Stimulated activated CD4-positive, alpha-beta T cell treated with anti-CD3 and anti-CD28 coated beads, Interleukin-1b, Interleukin-23, amount 100 ng/mL, for 48 hours (primary cell): ENCODE results near the gene CDK5R1.
"Not testable (repeated sequence)": the region's sequence is repeated elsewhere in the genome, so short reads cannot be mapped to it uniquely, and the experiment has no call there.

Source experiments
- DNase-seq: peaks from one replicate; pipeline ENCODE4 v3.0.0-alpha.2; 2020

Gene CDK5R1

DNA sequence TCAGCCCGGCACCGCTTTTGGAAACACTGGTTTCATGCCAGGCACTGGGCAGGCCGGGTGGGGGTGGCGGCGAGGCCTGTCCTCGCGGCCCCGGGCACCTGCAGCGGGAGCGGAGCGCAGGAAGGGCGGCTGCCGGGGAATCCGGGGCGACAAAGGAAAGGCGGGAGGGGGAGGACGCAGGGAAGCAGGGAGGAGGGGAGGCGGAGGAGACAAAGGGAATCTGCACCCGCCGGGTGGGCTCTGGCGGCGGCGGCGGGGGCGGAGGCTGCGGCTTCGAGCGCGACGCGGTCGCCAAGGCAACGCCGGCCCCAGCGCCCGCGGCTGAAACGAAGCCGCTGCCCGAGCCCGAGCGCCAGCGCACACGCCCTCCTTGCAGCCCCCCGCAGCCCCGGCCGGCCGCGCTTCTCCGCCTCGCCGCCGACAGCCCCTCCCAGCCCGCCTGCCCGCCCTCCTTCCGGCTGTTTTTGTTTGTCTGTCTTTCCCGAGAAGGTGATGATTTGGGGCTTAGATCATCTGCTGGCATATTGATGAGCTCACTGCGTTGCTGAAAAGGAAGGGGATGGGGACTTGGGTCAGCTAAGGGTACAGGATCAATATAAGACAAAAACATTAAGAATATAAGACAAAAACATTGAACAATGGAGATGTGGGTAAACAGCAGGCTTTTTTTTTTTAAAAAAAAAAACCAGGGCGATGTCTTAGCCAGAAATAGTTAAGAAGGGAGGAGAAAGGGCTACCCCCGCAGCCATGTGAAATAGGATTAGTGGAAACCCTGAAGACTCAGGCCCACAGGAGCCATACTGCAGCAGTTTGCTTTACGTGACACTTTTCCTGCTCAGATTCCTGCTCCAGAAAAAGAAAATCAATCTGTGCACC, 32.7 kb downstream of the CDK5R1 start:
- DNase-seq = peak; percentile 64

DNA sequence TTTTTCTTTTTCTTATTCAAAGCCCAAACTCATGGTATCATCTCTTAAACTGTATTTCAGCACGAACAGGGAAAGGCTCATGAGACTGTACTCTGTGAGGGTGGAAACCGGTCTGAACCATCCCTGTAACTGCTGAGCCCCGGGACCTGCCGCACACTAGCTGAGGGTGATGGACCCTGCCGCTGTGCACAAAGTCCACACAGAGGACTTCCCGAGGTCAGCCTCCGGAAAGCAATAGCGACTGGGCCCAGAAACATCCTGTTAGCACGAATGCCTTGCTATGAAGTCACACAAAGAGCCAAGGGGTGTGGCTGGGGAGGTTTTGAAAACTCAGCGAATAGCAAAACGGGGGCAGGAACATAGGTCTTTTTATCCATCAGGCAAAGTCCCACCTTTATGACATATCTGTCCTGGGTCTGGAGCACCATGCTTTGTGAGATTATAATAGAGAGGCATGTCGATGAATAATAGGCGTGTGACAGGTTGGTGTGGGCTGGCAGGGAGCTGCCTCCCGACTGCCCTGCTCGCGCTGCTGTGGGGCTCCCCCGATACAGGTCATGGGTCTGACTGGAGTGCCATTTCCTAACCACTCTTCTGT, 33.4 kb downstream of the CDK5R1 start:
- DNase-seq = peak; percentile 77

DNA sequence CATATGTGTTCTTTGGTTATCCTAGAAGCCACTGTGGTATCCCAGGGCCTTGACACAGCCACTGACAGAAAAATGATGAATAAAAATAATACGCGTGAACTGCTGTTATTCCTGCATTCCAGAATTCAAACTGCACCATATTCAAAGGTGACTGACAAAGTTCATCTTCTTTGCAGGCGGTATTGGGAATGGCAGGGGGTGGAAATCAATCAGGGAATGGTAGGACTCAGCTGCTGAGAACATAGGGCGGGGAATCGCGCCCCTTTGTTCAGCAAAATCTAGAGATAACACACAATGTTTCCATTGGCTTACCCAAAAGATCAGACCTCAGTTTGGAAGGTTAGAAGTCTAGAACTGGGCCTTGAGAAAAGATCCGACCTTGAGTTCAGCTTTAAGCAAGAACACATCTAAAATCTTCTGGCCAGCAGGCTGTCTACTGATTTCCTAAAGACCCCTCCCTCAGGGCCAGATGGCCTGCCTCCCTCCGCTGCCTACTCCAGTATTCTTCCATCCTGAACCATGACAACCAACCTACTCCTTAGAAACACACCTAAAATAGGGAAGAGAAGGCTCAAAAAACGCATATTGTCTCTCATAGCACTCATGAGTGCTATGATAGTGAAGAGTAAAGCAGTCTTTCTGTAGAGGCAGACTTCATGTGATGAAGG, 34.1 kb downstream of the CDK5R1 start:
- DNase-seq = no peak

DNA sequence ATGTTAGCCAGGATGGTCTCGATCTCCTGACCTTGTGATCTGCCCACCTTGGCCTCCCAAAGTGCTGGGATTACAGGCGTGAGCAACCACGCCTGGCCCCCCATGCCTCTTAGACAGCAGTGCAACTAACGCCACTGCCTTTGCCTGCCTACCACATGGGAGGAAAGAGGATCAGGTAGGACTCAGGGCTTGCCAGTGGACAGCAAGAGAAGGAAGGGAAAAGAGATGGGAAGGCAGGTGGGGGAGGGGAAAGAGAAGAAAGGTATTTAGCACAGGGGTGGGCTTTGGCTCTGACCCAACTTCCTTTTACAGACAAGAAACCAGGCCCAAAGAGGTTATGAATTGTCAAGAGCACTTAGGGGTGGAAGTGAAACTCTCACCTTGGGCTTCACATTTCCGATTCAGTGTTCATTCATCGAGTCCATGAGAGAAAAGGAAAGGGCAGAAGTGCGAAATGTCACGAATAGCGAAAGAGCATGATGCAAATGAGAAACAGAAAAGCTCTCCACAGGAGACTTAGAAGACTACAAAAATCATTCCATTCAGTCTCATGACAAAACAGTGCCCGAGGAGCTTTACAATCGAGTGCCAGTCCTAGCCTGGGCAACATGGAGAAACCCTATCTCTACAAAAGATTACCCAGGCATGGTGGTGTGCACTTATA, 36.4 kb downstream of the CDK5R1 start:
- DNase-seq = peak; percentile 62

DNA sequence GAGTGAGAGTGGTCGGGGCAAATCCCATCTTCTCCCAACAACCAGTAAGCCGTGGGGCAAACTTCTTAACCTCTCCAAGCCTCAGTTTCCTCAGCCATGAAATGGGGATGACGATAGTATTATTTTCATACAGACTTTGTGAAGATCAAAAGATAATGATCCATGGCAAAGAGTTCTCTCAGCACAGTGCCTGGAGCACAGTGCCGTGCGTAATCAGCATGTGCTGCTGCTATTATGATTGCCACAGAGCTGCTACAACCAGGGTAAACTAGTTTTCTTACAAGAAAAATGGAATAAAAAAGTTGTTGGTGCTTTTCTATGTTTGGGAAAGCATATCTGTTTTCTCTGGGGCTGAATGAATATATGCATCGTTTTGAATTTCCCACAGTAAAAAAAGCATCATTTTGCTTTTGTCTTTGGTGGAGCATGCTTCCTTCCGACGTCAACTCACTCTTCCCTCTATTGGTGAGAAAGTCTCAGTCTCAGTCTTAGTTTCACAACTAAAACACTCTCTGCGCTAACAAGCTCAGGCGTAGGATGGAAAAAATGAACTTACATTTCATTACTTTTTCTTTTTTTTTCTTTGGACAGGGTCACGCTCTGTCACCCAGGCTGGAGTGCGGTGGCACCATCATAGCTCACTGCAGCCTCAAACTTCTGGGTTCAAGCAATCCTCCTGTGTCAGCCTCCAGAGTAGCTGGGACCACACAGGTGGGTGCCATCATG, 37.2 kb downstream of the CDK5R1 start:
- DNase-seq = peak; percentile 52

DNA sequence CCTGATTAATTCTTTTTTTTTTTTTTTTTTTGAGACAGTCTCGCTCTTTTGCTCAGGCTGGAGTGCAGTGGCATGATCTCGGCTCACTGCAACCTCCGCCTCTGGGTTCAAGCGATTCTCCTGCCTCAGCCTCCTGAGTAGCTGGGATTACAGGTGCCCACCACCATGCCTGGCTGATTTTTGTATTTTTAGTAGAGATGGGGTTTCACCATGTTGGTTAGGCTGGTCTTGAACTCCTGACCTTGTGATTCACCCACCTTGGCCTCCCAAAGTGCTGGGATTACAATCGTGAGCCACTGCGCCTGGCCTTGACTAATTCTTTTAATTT, 37.7 kb downstream of the CDK5R1 start:
- DNase-seq = not testable (repeated sequence)

DNA sequence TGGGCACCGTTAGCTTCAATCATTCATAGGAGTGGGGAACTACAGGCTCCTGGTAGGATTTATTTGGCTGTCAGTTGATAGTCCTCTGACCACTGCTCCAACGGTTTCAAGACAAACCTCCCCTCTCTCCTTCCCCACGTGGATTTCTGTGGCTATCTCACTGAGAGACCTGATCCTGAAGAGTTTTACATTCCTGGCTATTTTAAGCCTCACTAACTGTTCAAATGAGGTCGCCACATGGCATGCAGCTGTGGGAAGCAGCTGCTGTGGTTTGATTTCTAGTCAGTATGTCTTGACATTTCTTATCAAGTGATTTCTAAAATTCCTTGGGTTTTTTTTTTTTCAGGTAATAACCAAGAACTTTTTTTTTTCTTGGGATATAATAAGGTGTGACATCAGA, 38.3 kb downstream of the CDK5R1 start:
- no peak for DNase-seq

DNA sequence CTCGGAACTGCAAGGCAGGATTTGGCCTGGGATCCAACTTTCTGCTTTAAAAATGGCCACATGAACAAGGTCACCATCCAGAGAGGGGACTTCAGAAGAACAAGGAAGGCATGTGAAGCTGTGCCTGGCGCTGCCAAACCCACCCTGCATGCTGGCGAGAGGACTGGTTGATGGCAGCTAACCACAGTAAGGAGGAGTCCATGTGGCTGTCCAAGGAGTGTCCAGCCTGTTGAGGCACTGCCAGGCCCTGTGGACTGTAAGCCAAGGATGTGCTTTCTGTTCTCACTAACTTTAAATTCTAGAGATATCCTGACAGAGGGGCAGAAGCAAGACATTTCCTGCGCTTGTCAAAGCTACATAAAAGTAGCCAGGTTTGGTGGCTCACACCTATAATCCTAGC, 40.4 kb downstream of the CDK5R1 start:
- DNase-seq = no peak

DNA sequence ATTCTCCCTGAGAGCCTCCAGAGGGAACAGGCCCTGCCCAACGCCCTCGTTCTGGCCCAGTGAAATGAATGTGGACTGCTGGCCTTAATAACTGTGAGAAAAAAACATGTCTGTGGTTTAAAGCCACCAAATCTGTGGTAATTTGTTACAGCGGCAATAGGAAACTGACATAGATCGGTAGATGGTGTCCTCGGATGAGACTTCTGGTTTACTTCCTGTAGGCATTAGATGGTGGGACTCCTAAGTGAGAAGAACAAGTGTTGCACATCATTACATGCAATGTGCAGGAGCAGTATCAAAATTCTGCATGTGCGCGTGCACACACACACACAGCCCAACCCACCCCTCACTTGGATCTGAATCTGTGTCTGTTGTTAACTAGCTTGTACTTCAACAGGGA, 42.0 kb downstream of the CDK5R1 start:
- no peak for DNase-seq

DNA sequence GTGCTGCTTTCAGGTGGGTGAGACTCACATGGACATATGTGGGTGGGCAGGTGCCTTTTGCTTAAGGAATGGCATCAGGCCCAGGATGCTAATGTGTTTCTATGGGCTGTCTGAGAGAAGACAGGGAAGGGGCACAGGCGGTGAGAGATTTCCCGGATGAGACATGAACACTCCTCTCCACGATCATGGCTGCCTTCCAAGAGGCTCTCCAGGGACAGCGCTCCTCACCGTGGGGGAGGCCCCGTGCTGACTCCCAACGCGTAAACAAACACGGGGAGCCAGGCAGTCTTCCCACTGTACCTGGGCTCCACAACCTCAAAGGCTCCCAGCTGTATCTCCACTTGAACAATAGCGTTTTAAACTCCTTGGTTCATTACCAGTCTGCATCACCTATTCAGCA, 42.8 kb downstream of the CDK5R1 start:
- no peak for DNase-seq

DNA sequence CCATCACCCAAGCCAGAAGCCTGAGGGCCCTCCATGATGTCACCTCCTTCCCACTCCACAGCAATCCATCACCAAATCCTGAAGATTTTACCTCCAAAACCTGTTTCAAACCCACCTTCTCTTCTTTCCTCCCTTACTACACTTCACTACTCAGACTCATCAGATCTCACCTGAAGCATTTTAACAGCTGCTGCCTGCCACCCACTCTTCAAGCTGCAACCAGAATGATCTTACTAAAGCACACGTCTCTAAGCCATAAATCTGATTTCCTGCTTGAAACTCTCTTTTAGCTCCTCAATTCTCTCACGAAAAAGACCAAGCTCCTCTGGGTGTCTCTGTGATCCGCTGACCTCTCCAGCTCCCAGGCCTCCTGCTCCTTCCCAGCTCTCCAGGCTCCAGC, 46.5 kb downstream of the CDK5R1 start:
- DNase-seq = no peak

DNA sequence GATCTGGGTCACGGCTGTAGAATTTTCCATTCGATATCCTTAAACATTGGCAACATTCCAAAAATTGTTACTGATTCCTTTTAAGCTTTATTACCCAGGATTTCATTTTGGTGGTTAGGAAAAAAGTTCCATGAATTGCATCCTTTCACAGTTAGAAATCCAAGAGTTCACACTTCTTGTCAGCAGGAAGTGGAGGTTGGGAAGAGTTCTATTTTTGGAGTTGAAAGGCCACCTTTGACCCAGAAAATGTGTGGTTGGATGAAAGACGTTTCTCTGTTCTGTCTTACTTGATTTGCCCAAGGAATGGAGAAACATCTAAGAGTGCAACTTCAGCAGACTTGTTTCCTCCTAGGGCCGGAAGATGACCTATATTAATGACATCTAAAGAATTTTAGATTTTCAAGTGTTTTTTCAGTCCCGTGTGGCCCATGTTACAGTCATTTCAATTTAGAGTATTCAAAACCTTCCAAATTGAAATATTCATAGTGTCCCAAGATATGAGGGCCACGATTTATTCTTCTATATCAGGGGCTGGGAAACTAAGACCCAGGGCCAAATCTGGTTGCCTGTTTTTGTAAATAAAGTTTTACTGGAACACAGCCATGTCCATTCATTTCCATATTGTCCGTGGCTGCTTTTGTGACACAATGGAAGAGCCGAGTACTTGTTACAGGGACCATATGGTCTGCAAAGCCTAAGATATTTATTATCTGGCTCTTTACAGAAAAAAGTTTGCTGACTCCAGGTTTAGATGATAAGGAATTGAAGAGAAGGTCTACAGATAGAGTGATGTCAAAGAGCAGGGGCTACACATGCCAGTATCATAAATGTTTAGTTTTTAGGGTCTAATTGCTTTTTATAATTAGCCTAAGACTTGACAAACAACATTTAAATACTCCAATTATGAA, 50.2 kb downstream of the CDK5R1 start:
- no peak for DNase-seq
